Neural cell (in vitro differentiated cells): ENCODE measurements around the gene CRTAC1. TPM values are rescaled to one million over a fixed set of nuclear protein-coding genes. Genes with fewer than 3 reads are reported as not detected.

Experiments
- H2AFZ ChIP-seq: fragments of 200-600, 300-800 bp; sonication (generic), shearing (Covaris generic); 2 replicates; pipeline ENCODE4 v1.6.0; 2014; ENCODE audit warnings: low read depth, mild to moderate bottlenecking, antibody characterized with exemption, low read length, moderate library complexity
- H3F3A ChIP-seq: fragments of 200-600 bp; shearing (Covaris generic); 2 replicates; pipeline ENCODE4 v1.6.1; 2016; ENCODE audit warnings: mild to moderate bottlenecking, moderate library complexity, mixed read lengths, antibody characterized with exemption, low read length; ENCODE audit not compliant: insufficient read depth, poor library complexity, severe bottlenecking
- H3K27ac ChIP-seq: fragments of 200-600, 300-800 bp; sonication (generic), shearing (Covaris generic); 2 replicates; pipeline ENCODE4 v1.5.1; 2014; ENCODE audit warnings: mild to moderate bottlenecking, low read length, moderate library complexity
- H3K27me3 ChIP-seq: fragments of 300-800, 200-600 bp; sonication (generic), shearing (Covaris generic); 2 replicates; pipeline ENCODE4 v1.6.0; 2014; ENCODE audit warnings: mild to moderate bottlenecking, low read depth, low read length, moderate library complexity; ENCODE audit not compliant: insufficient read depth
- H3K36me3 ChIP-seq: fragments of 300-800, 200-600 bp; sonication (generic), shearing (Covaris generic); 2 replicates; pipeline ENCODE4 v1.5.1; 2014; ENCODE audit warnings: mild to moderate bottlenecking, antibody characterized with exemption, low read length, moderate library complexity; ENCODE audit not compliant: insufficient read depth
- H3K4me2 ChIP-seq: fragments of 300-800, 200-600 bp; sonication (generic), shearing (Covaris generic); 2 replicates; pipeline ENCODE4 v1.6.0; 2014; ENCODE audit warnings: mild to moderate bottlenecking, low read length
- H3K4me3 ChIP-seq: fragments of 300-800, 200-600 bp; sonication (generic), shearing (Covaris generic); 2 replicates; pipeline ENCODE4 v1.5.1; 2014; ENCODE audit warnings: mild to moderate bottlenecking, low read length, moderate library complexity
- H3K79me2 ChIP-seq: fragments of 200-600 bp; shearing (Covaris generic); replicated peaks from 2 replicates; pipeline ENCODE4 v1.6.0; 2014; ENCODE audit warnings: mild to moderate bottlenecking, low read length, moderate library complexity; ENCODE audit not compliant: insufficient read depth
- H3K9ac ChIP-seq: fragments of 300-800, 200-600 bp; sonication (generic), shearing (Covaris generic); 2 replicates; pipeline ENCODE4 v1.6.1; 2016; ENCODE audit warnings: mild to moderate bottlenecking, low read length, mixed read lengths
- H3K9me2 ChIP-seq: fragments of 200-600 bp; shearing (Covaris generic); 2 replicates; pipeline ENCODE4 v1.6.1; 2016; ENCODE audit warnings: mild to moderate bottlenecking, low read length, mixed read lengths; ENCODE audit not compliant: insufficient read depth
- H3K9me3 ChIP-seq: fragments of 200-600, 300-800 bp; sonication (generic), shearing (Covaris generic); 2 replicates; pipeline ENCODE4 v1.6.1; 2016; ENCODE audit warnings: mild to moderate bottlenecking, mixed run types, low read length, moderate library complexity, mixed read lengths
- H4K20me1 ChIP-seq: fragments of 200-600 bp; shearing (Covaris generic); 2 replicates; pipeline ENCODE4 v1.6.1; 2016; ENCODE audit warnings: mild to moderate bottlenecking, mixed run types; ENCODE audit not compliant: insufficient read depth
- EP300 ChIP-seq: fragments of 450-650 bp; conservative IDR thresholded peaks from 2 replicates; pipeline ENCODE4 v1.6.1; 2014; ENCODE audit warnings: antibody characterized with exemption, mild to moderate bottlenecking, moderate library complexity; ENCODE audit not compliant: poor library complexity, severe bottlenecking
- EZH2 ChIP-seq: fragments of 200-600, 300-800 bp; shearing (Covaris generic), sonication (generic); IDR thresholded peaks from 2 replicates; pipeline ENCODE4 v1.6.1; 2014; ENCODE audit warnings: antibody characterized with exemption, low read length, borderline replicate concordance, mild to moderate bottlenecking; ENCODE audit not compliant: insufficient read depth, poor library complexity, severe bottlenecking
- MXI1 ChIP-seq: fragments of 450-650 bp; conservative IDR thresholded peaks from 2 replicates; pipeline ENCODE4 v1.6.1; 2014; ENCODE audit warnings: antibody characterized with exemption, mild to moderate bottlenecking; ENCODE audit not compliant: poor library complexity, severe bottlenecking
- POLR2AphosphoS5 ChIP-seq: IDR thresholded peaks from 2 replicates; pipeline ENCODE4 v1.6.1; 2012
- RAD21 ChIP-seq: fragments of 450-650 bp; conservative IDR thresholded peaks from 2 replicates; pipeline ENCODE4 v1.6.1; 2014; ENCODE audit warnings: antibody characterized with exemption, mild to moderate bottlenecking, moderate library complexity
- SMC3 ChIP-seq: fragments of 450-650 bp; conservative IDR thresholded peaks from 2 replicates; pipeline ENCODE4 v1.6.1; 2014; ENCODE audit warnings: antibody characterized with exemption, mild to moderate bottlenecking, moderate library complexity; ENCODE audit not compliant: poor library complexity
- TAF1 ChIP-seq: IDR thresholded peaks from 2 replicates; pipeline ENCODE4 v1.6.1; 2012; ENCODE audit warnings: low read depth
- polyA plus RNA-seq: library from polyadenylated mRNA; depleted of rRNA; stranded (reverse); fragments of >200 nt; gene quantifications from 2 replicates; pipeline ENCODE4 v1.2.3, GENCODE V29; 2014
- TF ChIP-seq, protein P1 (sequence below): IDR thresholded peaks from 2 replicates; pipeline ENCODE4 v1.6.1; 2012; ENCODE audit warnings: borderline replicate concordance
- TF ChIP-seq, protein P2 (sequence below): fragments of 450-650 bp; IDR thresholded peaks from 2 replicates; pipeline ENCODE4 v1.5.1; 2014; ENCODE audit warnings: antibody characterized with exemption, mild to moderate bottlenecking, moderate library complexity; ENCODE audit not compliant: poor library complexity, severe bottlenecking

The CRTAC1 gene
- polyA plus RNA-seq, 1 donor from 2014 or later = 1.1 TPM

DNA sequence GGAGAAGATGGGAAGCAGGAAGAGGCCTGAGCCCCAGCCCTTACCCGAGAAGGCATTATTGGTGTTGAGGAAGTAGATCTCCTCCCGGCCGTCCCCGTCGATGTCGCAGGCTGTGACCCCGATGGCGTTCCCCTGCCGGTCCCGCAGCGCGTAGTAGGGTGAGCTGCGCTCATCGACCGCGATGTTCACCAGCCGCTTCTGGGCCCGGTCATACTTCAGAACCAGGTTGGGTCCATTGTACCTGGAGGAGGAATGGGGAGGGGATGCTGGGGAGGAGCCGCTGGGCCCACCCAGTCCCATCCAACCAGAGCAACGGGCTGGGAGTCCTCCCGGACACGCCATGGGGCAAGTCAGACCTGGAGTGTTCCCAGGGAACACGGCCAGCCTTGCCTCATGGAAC, 94.3 kb downstream of the CRTAC1 start:
- Histone ChIP-seq H3K9me3 (no peaks in the 10 kb centered on the region), H3K36me3 (no peaks in the 10 kb centered on the region), H4K20me1 (no peaks in the 10 kb centered on the region), H3K4me2 (no peak overlapping the region), H3F3A (no peaks in the 10 kb centered on the region), H3K27ac (no peak overlapping the region), H3K9ac (no peak overlapping the region), H3K27me3 (no peaks in the 10 kb centered on the region), H2AFZ (no peak overlapping the region), H3K9me2 (no peaks in the 10 kb centered on the region), H3K4me3 (no peak overlapping the region), H3K79me2 (no peaks in the 10 kb centered on the region)
- TF ChIP-seq EZH2 = no peak
- TF ChIP-seq SMC3 = no peak
- no peak for TF ChIP-seq EP300
- TF ChIP-seq, protein P1, sequence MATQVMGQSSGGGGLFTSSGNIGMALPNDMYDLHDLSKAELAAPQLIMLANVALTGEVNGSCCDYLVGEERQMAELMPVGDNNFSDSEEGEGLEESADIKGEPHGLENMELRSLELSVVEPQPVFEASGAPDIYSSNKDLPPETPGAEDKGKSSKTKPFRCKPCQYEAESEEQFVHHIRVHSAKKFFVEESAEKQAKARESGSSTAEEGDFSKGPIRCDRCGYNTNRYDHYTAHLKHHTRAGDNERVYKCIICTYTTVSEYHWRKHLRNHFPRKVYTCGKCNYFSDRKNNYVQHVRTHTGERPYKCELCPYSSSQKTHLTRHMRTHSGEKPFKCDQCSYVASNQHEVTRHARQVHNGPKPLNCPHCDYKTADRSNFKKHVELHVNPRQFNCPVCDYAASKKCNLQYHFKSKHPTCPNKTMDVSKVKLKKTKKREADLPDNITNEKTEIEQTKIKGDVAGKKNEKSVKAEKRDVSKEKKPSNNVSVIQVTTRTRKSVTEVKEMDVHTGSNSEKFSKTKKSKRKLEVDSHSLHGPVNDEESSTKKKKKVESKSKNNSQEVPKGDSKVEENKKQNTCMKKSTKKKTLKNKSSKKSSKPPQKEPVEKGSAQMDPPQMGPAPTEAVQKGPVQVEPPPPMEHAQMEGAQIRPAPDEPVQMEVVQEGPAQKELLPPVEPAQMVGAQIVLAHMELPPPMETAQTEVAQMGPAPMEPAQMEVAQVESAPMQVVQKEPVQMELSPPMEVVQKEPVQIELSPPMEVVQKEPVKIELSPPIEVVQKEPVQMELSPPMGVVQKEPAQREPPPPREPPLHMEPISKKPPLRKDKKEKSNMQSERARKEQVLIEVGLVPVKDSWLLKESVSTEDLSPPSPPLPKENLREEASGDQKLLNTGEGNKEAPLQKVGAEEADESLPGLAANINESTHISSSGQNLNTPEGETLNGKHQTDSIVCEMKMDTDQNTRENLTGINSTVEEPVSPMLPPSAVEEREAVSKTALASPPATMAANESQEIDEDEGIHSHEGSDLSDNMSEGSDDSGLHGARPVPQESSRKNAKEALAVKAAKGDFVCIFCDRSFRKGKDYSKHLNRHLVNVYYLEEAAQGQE = no peak
- TF ChIP-seq, protein P2, sequence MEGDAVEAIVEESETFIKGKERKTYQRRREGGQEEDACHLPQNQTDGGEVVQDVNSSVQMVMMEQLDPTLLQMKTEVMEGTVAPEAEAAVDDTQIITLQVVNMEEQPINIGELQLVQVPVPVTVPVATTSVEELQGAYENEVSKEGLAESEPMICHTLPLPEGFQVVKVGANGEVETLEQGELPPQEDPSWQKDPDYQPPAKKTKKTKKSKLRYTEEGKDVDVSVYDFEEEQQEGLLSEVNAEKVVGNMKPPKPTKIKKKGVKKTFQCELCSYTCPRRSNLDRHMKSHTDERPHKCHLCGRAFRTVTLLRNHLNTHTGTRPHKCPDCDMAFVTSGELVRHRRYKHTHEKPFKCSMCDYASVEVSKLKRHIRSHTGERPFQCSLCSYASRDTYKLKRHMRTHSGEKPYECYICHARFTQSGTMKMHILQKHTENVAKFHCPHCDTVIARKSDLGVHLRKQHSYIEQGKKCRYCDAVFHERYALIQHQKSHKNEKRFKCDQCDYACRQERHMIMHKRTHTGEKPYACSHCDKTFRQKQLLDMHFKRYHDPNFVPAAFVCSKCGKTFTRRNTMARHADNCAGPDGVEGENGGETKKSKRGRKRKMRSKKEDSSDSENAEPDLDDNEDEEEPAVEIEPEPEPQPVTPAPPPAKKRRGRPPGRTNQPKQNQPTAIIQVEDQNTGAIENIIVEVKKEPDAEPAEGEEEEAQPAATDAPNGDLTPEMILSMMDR = no peak
- TF ChIP-seq TAF1 = no peak
- TF ChIP-seq POLR2AphosphoS5 = no peak
- no peak for TF ChIP-seq MXI1
- TF ChIP-seq RAD21 = no peak

DNA sequence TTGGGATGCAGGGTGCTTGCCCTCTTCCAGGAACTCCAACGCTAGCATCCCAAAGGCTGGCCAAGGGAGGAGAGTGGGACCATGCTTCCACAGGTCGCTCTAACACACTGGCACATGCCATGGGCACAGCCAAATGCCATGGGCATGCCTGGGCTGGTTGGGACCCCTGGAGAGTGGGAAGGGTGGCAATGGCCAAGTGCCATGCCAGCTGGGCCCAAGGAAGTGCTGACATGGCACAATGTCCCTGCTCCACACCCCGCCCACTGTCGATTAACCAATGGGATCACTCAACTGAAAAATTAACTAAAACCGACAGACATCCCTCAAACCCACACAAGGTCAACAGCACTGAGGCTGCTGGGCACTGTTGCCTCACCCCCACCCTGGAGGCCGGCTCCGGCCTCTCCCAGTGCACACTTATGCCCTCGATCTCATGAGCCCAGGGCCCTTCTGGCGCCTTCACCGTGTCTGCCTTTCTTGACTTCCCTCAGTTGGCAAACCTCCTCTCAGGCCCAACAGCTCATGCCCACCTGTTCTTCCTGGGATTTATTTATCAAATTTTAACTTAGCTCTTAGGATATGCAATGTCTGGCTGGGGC, 97.4 kb downstream of the CRTAC1 start:
- Histone ChIP-seq H3K9ac (no peak overlapping the region), H3F3A (no peaks in the 10 kb centered on the region), H4K20me1 (no peaks in the 10 kb centered on the region), H2AFZ (no peak overlapping the region), H3K4me2 (no peak overlapping the region), H3K9me3 (no peaks in the 10 kb centered on the region), H3K27ac (no peak overlapping the region), H3K9me2 (no peaks in the 10 kb centered on the region), H3K27me3 (no peaks in the 10 kb centered on the region), H3K36me3 (no peaks in the 10 kb centered on the region), H3K79me2 (no peaks in the 10 kb centered on the region), H3K4me3 (no peak overlapping the region)
- no peak for TF ChIP-seq SMC3

DNA sequence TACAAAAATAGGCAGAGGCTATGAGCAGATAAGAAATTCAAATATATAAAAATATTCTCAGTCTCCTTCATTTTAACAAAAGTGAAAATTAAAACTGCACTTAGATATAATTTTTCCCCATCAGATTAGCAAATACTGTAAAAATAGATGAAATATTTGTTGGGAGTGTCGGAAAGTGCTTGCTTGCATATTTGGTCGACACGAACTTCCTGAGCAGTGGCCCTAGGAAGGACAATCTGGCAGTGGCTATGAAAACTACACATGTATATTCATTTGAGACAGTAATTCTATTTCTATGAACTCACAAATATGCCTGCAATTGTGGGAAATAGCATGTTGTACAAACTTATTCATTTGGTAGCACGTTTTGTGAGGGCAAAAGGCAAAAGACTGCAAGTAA, 99.4 kb downstream of the CRTAC1 start:
- no peaks in the 10 kb centered on the region for H3K27me3 ChIP-seq
- no peak overlapping the region for H3K4me3 ChIP-seq
- H2AFZ ChIP-seq = no peak overlapping the region
- TF ChIP-seq MXI1 (no peak), RAD21 (no peak), SMC3 (no peak), EZH2 (no peak), POLR2AphosphoS5 (no peak), TAF1 (no peak), EP300 (no peak)
- TF ChIP-seq, protein P1 = no peak
- TF ChIP-seq, protein P2 = no peak
- no peaks in the 10 kb centered on the region for H3K79me2 ChIP-seq
- H3F3A ChIP-seq = no peaks in the 10 kb centered on the region
- no peak overlapping the region for H3K27ac ChIP-seq
- H4K20me1 ChIP-seq = no peaks in the 10 kb centered on the region
- no peak overlapping the region for H3K9ac ChIP-seq
- no peaks in the 10 kb centered on the region for H3K9me2 ChIP-seq
- H3K9me3 ChIP-seq = no peaks in the 10 kb centered on the region
- H3K4me2 ChIP-seq = no peak overlapping the region
- no peaks in the 10 kb centered on the region for H3K36me3 ChIP-seq
